ENCODE measurements around the gene MAL. TPM values are rescaled to one million over a fixed set of nuclear protein-coding genes. Genes with fewer than 3 reads are reported as not detected.

The MAL gene
- total RNA-seq, 4 donors from 2014 or later = 6.5 to 29.4 (median 11.8) TPM

DNA sequence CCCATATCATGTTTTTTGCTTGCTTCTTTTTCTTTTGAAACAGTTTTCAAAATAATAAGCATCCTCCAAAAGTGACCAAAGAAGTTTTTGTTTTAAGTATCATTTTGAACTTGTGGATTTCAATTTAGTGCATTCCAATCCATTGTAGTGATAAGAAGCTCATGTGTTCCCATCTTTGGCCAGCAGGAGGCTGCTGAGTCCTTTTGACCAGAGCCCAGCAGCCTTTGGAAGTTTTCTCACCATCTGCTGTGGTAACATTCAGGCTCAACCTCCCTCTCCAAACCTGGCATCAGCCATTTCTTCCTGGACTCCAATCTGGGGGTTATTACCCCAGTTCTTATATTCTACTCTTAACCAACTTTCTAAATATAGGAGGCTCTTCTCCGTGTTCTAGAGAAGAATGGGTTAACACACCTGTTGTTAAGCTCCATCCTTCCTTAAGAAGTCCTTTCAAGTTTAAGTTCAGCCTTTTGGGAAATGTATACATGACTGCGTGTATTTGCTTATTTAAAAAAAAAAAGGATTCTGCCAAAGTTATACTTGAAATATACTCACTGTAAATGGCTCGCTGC is 39.0 kb upstream of the MAL start:
- Histone ChIP-seq H3K9me3 (no peaks in the 10 kb centered on the region), H3K27ac (no peak overlapping the region), H3K36me3 (no peaks in the 10 kb centered on the region), H3K4me3 (no peak overlapping the region), H3K27me3 (peaks cover 31% of the 10 kb centered on the region), H3K4me1 (no peaks in the 10 kb centered on the region)
- DNase-seq (ENCODE audit: low spot score in 2 of 2) = peak in 1 of 2 donors; percentile 40
- no peak for TF ChIP-seq POLR2AphosphoS5 (IDR thresholded peaks at IDR 0.05)
- TF ChIP-seq, protein P1, sequence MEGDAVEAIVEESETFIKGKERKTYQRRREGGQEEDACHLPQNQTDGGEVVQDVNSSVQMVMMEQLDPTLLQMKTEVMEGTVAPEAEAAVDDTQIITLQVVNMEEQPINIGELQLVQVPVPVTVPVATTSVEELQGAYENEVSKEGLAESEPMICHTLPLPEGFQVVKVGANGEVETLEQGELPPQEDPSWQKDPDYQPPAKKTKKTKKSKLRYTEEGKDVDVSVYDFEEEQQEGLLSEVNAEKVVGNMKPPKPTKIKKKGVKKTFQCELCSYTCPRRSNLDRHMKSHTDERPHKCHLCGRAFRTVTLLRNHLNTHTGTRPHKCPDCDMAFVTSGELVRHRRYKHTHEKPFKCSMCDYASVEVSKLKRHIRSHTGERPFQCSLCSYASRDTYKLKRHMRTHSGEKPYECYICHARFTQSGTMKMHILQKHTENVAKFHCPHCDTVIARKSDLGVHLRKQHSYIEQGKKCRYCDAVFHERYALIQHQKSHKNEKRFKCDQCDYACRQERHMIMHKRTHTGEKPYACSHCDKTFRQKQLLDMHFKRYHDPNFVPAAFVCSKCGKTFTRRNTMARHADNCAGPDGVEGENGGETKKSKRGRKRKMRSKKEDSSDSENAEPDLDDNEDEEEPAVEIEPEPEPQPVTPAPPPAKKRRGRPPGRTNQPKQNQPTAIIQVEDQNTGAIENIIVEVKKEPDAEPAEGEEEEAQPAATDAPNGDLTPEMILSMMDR (IDR thresholded peaks at IDR 0.05) = peak in 1 of 2 donors; percentile 73
- 62% methylated on average over 3 of the region's 3 CpGs for WGBS

GRCh38 chr2:94987074-94988020 is 38.2 kb upstream of the MAL start:
- Histone ChIP-seq H3K9me3 (no peaks in the 10 kb centered on the region), H3K27ac (no peak overlapping the region), H3K27me3 (peaks cover 31% of the 10 kb centered on the region), H3K4me1 (no peaks in the 10 kb centered on the region), H3K36me3 (no peaks in the 10 kb centered on the region), H3K4me3 (no peak overlapping the region)
- no peak for TF ChIP-seq POLR2AphosphoS5 (IDR thresholded peaks at IDR 0.05)
- TF ChIP-seq POLR2A (IDR thresholded peaks at IDR 0.05) = no peak
- TF ChIP-seq EP300 (IDR thresholded peaks at IDR 0.05) = no peak
- TF ChIP-seq, protein P1 (IDR thresholded peaks at IDR 0.05) = no peak
- peak in 1 of 2 donors; percentile 30 for DNase-seq (ENCODE audit: low spot score in 2 of 2)
- WGBS = 81% methylated on average over 14 of the region's 15 CpGs

DNA sequence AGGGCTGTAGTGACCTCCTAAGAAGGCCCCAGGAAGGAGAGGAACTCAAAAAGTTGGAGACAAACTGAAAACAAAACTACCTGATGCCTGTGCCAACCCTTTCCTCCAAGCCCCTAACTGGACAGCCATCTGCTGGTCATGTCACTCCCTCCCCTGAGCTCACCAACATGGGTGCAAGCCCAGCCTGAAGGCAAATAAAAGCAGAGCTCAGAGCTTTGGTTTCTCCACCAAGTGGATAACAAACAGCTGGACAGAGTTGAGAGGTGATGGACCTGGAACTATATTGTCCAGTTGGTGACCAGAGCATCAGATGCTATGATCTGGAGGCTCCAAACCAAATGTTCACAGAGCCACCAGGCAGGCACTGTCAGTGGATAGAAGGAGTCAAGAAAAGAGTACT is 34.6 kb upstream of the MAL start:
- Histone ChIP-seq H3K36me3 (no peaks in the 10 kb centered on the region), H3K27me3 (peaks cover 16% of the 10 kb centered on the region), H3K9me3 (no peaks in the 10 kb centered on the region), H3K4me3 (no peak overlapping the region), H3K4me1 (no peaks in the 10 kb centered on the region), H3K27ac (no peak overlapping the region)
- peak in 1 of 2 donors; percentile 16 for DNase-seq (ENCODE audit: low spot score in 2 of 2)
- TF ChIP-seq EP300 (IDR thresholded peaks at IDR 0.05) (no peak), POLR2AphosphoS5 (IDR thresholded peaks at IDR 0.05) (no peak), POLR2A (IDR thresholded peaks at IDR 0.05) (no peak)
- TF ChIP-seq, protein P1 (IDR thresholded peaks at IDR 0.05) = no peak

- Histone ChIP-seq H3K27me3 (peaks cover 27% of the 10 kb centered on the region), H3K4me1 (no peaks in the 10 kb centered on the region), H3K4me3 (no peak overlapping the region), H3K9me3 (no peaks in the 10 kb centered on the region), H3K27ac (no peak overlapping the region), H3K36me3 (no peaks in the 10 kb centered on the region)
- 79% methylated on average over 5 of the region's 5 CpGs for whole genome bisulfite sequencing
- DNase-seq (ENCODE audit: low spot score in 2 of 2) = no peak
- no peak for TF ChIP-seq POLR2A (IDR thresholded peaks at IDR 0.05)
- no peak for TF ChIP-seq POLR2AphosphoS5 (IDR thresholded peaks at IDR 0.05)
- TF ChIP-seq, protein P1 (IDR thresholded peaks at IDR 0.05) = no peak
- TF ChIP-seq EP300 (IDR thresholded peaks at IDR 0.05) = no peak
Measured at GRCh38 chr2:94992360-94992759, 33.1 kb upstream of the MAL start.

Data from suprapubic skin (tissue), 4 donors.